Activated naive CD8-positive, alpha-beta T cell treated with anti-CD3 and anti-CD28 coated beads, Interleukin-2, amount 50 U/mL, for 24 hours (primary cell): ENCODE measurements around the gene ANKS3.
A peak's percentile ranks its signal among the peaks of the same experiment; 100 is the strongest.
"Not testable (repeated sequence)": the region's sequence is repeated elsewhere in the genome, so short reads cannot be mapped to it uniquely, and the experiment has no call there.

Experiments
- ATAC-seq: fragments of 150-1000 bp; cut with Tn5 transposase; one replicate; pipeline ENCODE4 v1.10.0; 2021
- DNase-seq: peaks from one replicate; pipeline ENCODE4 v3.0.0; 2021
- H3K27ac Mint-ChIP-seq: one replicate; pipeline ENCODE4 v1.8.0; 2021; ENCODE audit warnings: mild to moderate bottlenecking, mixed read lengths
- H3K27me3 Mint-ChIP-seq: one replicate; pipeline ENCODE4 v1.8.0; 2021; ENCODE audit warnings: mixed read lengths
- H3K36me3 Mint-ChIP-seq: one replicate; pipeline ENCODE4 v1.8.0; 2021; ENCODE audit warnings: low read depth, mixed read lengths
- H3K4me1 Mint-ChIP-seq: one replicate; pipeline ENCODE4 v1.8.0; 2021; ENCODE audit warnings: mixed read lengths
- H3K4me3 Mint-ChIP-seq: one replicate; pipeline ENCODE4 v1.8.0; 2021; ENCODE audit warnings: mild to moderate bottlenecking, moderate library complexity, mixed read lengths
- H3K9me3 Mint-ChIP-seq: one replicate; pipeline ENCODE4 v1.8.0; 2021; ENCODE audit warnings: mixed read lengths

ANKS3 gene

GRCh38 chr16:4656695-4657686 lies 77.1 kb downstream of the ANKS3 start:
- H3K27ac Mint-ChIP-seq: no peak overlapping the region
- H3K27me3 Mint-ChIP-seq: no peaks in the 10 kb centered on the region
- H3K4me3 Mint-ChIP-seq: no peak overlapping the region
- H3K9me3 Mint-ChIP-seq: no peaks in the 10 kb centered on the region
- DNase-seq (no peak), ATAC-seq (no peak)
- peaks cover 32% of the 10 kb centered on the region for H3K4me1 Mint-ChIP-seq
- peaks cover 9% of the 10 kb centered on the region for H3K36me3 Mint-ChIP-seq

GRCh38 chr16:4656221-4656620 lies 77.8 kb downstream of the ANKS3 start:
- no peak for DNase-seq
- H3K9me3 Mint-ChIP-seq: no peaks in the 10 kb centered on the region
- H3K27ac Mint-ChIP-seq: no peak overlapping the region
- peaks cover 9% of the 10 kb centered on the region for H3K36me3 Mint-ChIP-seq
- no peak for ATAC-seq
- H3K4me3 Mint-ChIP-seq: no peak overlapping the region
- H3K4me1 Mint-ChIP-seq: peaks cover 25% of the 10 kb centered on the region
- no peaks in the 10 kb centered on the region for H3K27me3 Mint-ChIP-seq

- Mint-ChIP-seq H3K36me3 (peaks cover 9% of the 10 kb centered on the region), H3K9me3 (no peaks in the 10 kb centered on the region), H3K27ac (no peak overlapping the region), H3K4me3 (no peak overlapping the region), H3K27me3 (no peaks in the 10 kb centered on the region), H3K4me1 (peaks cover 20% of the 10 kb centered on the region)
- ATAC-seq (no peak), DNase-seq (no peak)
Measured at GRCh38 chr16:4655801-4656200, 78.3 kb downstream of the ANKS3 start.

GRCh38 chr16:4654964-4655590 lies 79.0 kb downstream of the ANKS3 start:
- Mint-ChIP-seq H3K4me3 (no peak overlapping the region), H3K9me3 (no peaks in the 10 kb centered on the region), H3K27me3 (no peaks in the 10 kb centered on the region), H3K27ac (no peak overlapping the region), H3K36me3 (peaks cover 13% of the 10 kb centered on the region), H3K4me1 (peaks cover 16% of the 10 kb centered on the region)
- no peak for ATAC-seq
- DNase-seq: no peak

- Mint-ChIP-seq H3K9me3 (no peaks in the 10 kb centered on the region), H3K27ac (no peak overlapping the region), H3K36me3 (peaks cover 14% of the 10 kb centered on the region), H3K4me1 (peaks cover 13% of the 10 kb centered on the region), H3K4me3 (no peak overlapping the region), H3K27me3 (no peaks in the 10 kb centered on the region)
- ATAC-seq (no peak), DNase-seq (no peak)
Measured at GRCh38 chr16:4654011-4654963, 79.8 kb downstream of the ANKS3 start.

- H3K4me1 Mint-ChIP-seq: peaks cover 14% of the 10 kb centered on the region
- H3K27me3 Mint-ChIP-seq: no peaks in the 10 kb centered on the region
- DNase-seq (no peak), ATAC-seq (no peak)
- H3K4me3 Mint-ChIP-seq: no peak overlapping the region
- H3K27ac Mint-ChIP-seq: no peak overlapping the region
- H3K9me3 Mint-ChIP-seq: no peaks in the 10 kb centered on the region
- peaks cover 15% of the 10 kb centered on the region for H3K36me3 Mint-ChIP-seq
Measured at GRCh38 chr16:4652561-4652960, 81.5 kb downstream of the ANKS3 start.

- H3K4me1 Mint-ChIP-seq: peaks cover 21% of the 10 kb centered on the region
- H3K9me3 Mint-ChIP-seq: no peaks in the 10 kb centered on the region
- H3K27me3 Mint-ChIP-seq: no peaks in the 10 kb centered on the region
- no peak overlapping the region for H3K4me3 Mint-ChIP-seq
- H3K27ac Mint-ChIP-seq: no peak overlapping the region
- H3K36me3 Mint-ChIP-seq: peaks cover 15% of the 10 kb centered on the region
- DNase-seq: no peak
- no peak for ATAC-seq
Measured at GRCh38 chr16:4651827-4652226, 82.2 kb downstream of the ANKS3 start.

GRCh38 chr16:4650443-4651074 lies 83.5 kb downstream of the ANKS3 start:
- peaks cover 29% of the 10 kb centered on the region for H3K4me1 Mint-ChIP-seq
- H3K4me3 Mint-ChIP-seq, H3K27ac Mint-ChIP-seq, H3K27me3 Mint-ChIP-seq, H3K9me3 Mint-ChIP-seq: not testable (repeated sequence)
- H3K36me3 Mint-ChIP-seq: peaks cover 11% of the 10 kb centered on the region
- ATAC-seq (peak; percentile 76), DNase-seq (peak; percentile 85)

GRCh38 chr16:4649744-4650442 lies 84.2 kb downstream of the ANKS3 start:
- Mint-ChIP-seq H3K4me1 (peaks cover 32% of the 10 kb centered on the region), H3K4me3 (no peak overlapping the region), H3K27me3 (no peaks in the 10 kb centered on the region), H3K27ac (no peak overlapping the region), H3K9me3 (no peaks in the 10 kb centered on the region), H3K36me3 (peaks cover 11% of the 10 kb centered on the region)
- ATAC-seq: no peak
- peak; percentile 23 for DNase-seq

GRCh38 chr16:4648917-4649316 lies 85.2 kb downstream of the ANKS3 start:
- Mint-ChIP-seq H3K27me3 (no peaks in the 10 kb centered on the region), H3K27ac (peak overlapping the region; percentile 82), H3K4me3 (peak overlapping the region; percentile 24), H3K4me1 (peaks cover 32% of the 10 kb centered on the region), H3K9me3 (no peaks in the 10 kb centered on the region), H3K36me3 (peaks cover 8% of the 10 kb centered on the region)
- ATAC-seq (peak; percentile 40), DNase-seq (no peak)

GRCh38 chr16:4647644-4647980 lies 86.5 kb downstream of the ANKS3 start:
- H3K9me3 Mint-ChIP-seq: no peaks in the 10 kb centered on the region
- H3K4me1 Mint-ChIP-seq: peaks cover 32% of the 10 kb centered on the region
- DNase-seq (no peak), ATAC-seq (no peak)
- peaks cover 8% of the 10 kb centered on the region for H3K36me3 Mint-ChIP-seq
- peak overlapping the region; percentile 55 for H3K27ac Mint-ChIP-seq
- no peaks in the 10 kb centered on the region for H3K27me3 Mint-ChIP-seq
- no peak overlapping the region for H3K4me3 Mint-ChIP-seq

GRCh38 chr16:4646773-4647643 lies 87.1 kb downstream of the ANKS3 start:
- DNase-seq: no peak
- Mint-ChIP-seq H3K9me3 (no peaks in the 10 kb centered on the region), H3K4me3 (no peak overlapping the region), H3K36me3 (peaks cover 8% of the 10 kb centered on the region), H3K4me1 (peaks cover 32% of the 10 kb centered on the region), H3K27me3 (no peaks in the 10 kb centered on the region), H3K27ac (peak overlapping the region; percentile 55)
- no peak for ATAC-seq
